ENCODE results near the gene AK1. TPM values are rescaled to one million over a fixed set of nuclear protein-coding genes. Genes with fewer than 3 reads are reported as not detected.

The AK1 gene
- total RNA-seq, 1 experiment from 2014 or later, result 31.6 TPM

- no peaks in the 10 kb centered on the region; a peak in 1 of 7 replicates for H3K36me3 Mint-ChIP-seq (ENCODE audit: insufficient read depth in 1 of 3, low read depth in 3 of 3)
- H3K4me1 ChIP-seq (ENCODE audit: insufficient read depth, low read length), result no peaks in the 10 kb centered on the region; the same call in 1 of the 2 replicates
- no peak overlapping the region for H3K9ac ChIP-seq (ENCODE audit: extremely low read depth, insufficient read length, low read length)
- no peak overlapping the region for H2BK120ac ChIP-seq (ENCODE audit: low read depth, low read length, poor library complexity, severe bottlenecking)
- no peak overlapping the region for H2BK5ac ChIP-seq (ENCODE audit: insufficient read length, low read length)
- no peak overlapping the region for H3K23ac ChIP-seq (ENCODE audit: insufficient read length, low read depth, low read length)
- H3K4ac ChIP-seq (ENCODE audit: low read depth, low read length), result no peak overlapping the region
- DNase-seq, result no peak
- H3K4me3 Mint-ChIP-seq, result no peak overlapping the region
- H2BK15ac ChIP-seq (ENCODE audit: low read depth, low read length), result no peak overlapping the region
- no peak overlapping the region for H3K56ac ChIP-seq (ENCODE audit: insufficient read length, low read depth, low read length)
- no peak overlapping the region for H2BK20ac ChIP-seq (ENCODE audit: low read depth, low read length, poor library complexity, severe bottlenecking)
- H3K79me2 ChIP-seq (ENCODE audit: insufficient read depth, low read length), result no peaks in the 10 kb centered on the region
- no peak overlapping the region for H2AFZ ChIP-seq (ENCODE audit: low read length)
- H4K5ac ChIP-seq (ENCODE audit: insufficient read length, low read depth, low read length), result no peak overlapping the region
- peaks cover 11 to 30% of the 10 kb centered on the region in 2 experiments for H3K4me1 Mint-ChIP-seq
- no peaks in the 10 kb centered on the region for H3K9me3 Mint-ChIP-seq
- WGBS (ENCODE audit: extremely low coverage, insufficient read length, low lambda C conversion rate), result no CpG with 5 or more reads among the region's 7 CpGs
- peaks cover 8% of the 10 kb centered on the region for H3K27me3 Mint-ChIP-seq (ENCODE audit: low read depth)
- peak overlapping the region in 1 of 3 experiments; percentile 77; a peak in 3 of 7 replicates for H3K27ac Mint-ChIP-seq
- H4K20me1 ChIP-seq (ENCODE audit: control insufficient read depth, insufficient read depth, insufficient read length), result no peaks in the 10 kb centered on the region
- H4K8ac ChIP-seq (replicated peaks; ENCODE audit: insufficient read length, low read depth, low read length), result no peak overlapping the region
- H2AK5ac ChIP-seq (ENCODE audit: insufficient read length, low read length), result no peak overlapping the region
- H3K4me2 ChIP-seq (ENCODE audit: insufficient read depth, insufficient read length, low read length), result no peak overlapping the region
- no peak for TF ChIP-seq CTCF (conservative IDR thresholded peaks at IDR 0.05)
- H3K9me3 ChIP-seq (ENCODE audit: control insufficient read depth, low read depth, low read length), result no peaks in the 10 kb centered on the region
- H3K18ac ChIP-seq (ENCODE audit: insufficient read length, low read depth, low read length), result no peak overlapping the region
- no peaks in the 10 kb centered on the region for H3K79me1 ChIP-seq (ENCODE audit: insufficient read depth, low read depth, low read length, poor library complexity, severe bottlenecking)
- no peak overlapping the region for H3K14ac ChIP-seq (ENCODE audit: insufficient read depth, low read length)
- H3K27me3 ChIP-seq (ENCODE audit: insufficient read depth, low read length), result no peaks in the 10 kb centered on the region
- no peak overlapping the region for H3T11ph ChIP-seq (ENCODE audit: low read length)
- no peak overlapping the region for H3K27ac ChIP-seq (ENCODE audit: insufficient read length, low read depth, low read length)
- H3K23me2 ChIP-seq (ENCODE audit: insufficient read length, low read depth, low read length, poor library complexity, severe bottlenecking), result peaks cover 3% of the 10 kb centered on the region
- no peak overlapping the region for H2BK12ac ChIP-seq (ENCODE audit: insufficient read length, low read depth, low read length)
- no peak overlapping the region for H4K91ac ChIP-seq (ENCODE audit: insufficient read length, low read depth, low read length)
These were observed 45.2 kb downstream of the AK1 start for GRCh38 chr9:127832248-127832647.

Measured in H9 (cell line).